ENCODE results near the gene ZC3H7A. TPM values are rescaled to one million over a fixed set of nuclear protein-coding genes. Genes with fewer than 3 reads are reported as not detected.

The ZC3H7A gene
- total and polyA plus RNA-seq, 2 of the 4 experiments (the other 2 are of a cell fraction), result 22.2 to 53.9 TPM

- Histone ChIP-seq H3K18ac (ENCODE audit: low read depth, low read length) (no peak overlapping the region), H4K5ac (ENCODE audit: low read depth, low read length) (no peak overlapping the region), H4K20me1 (ENCODE audit: insufficient read depth, low read length) (peaks cover 52% of the 10 kb centered on the region), H4K91ac (ENCODE audit: insufficient read depth, low read depth, low read length) (no peak overlapping the region), H3K4me3 (ENCODE audit: insufficient read depth, low read depth, low read length) (no peak overlapping the region), H4K8ac (ENCODE audit: low read depth in 2 of 2, low read length in 2 of 2) (no peak overlapping the region), H3K23ac (ENCODE audit: low read depth, low read length) (no peak overlapping the region), H2AK5ac (ENCODE audit: low read depth, low read length) (no peak overlapping the region), H3K9ac (ENCODE audit: low read depth, low read length) (no peak overlapping the region), H2AK9ac (replicated peaks; ENCODE audit: low read depth, low read length, poor library complexity) (no peak overlapping the region), H3K4me1 (ENCODE audit: control insufficient read depth, insufficient read depth, low read length) (peaks cover 11% of the 10 kb centered on the region), H3K27me3 (ENCODE audit: control insufficient read depth, insufficient read depth, low read length) (no peaks in the 10 kb centered on the region), H2BK15ac (ENCODE audit: low read depth, low read length) (no peak overlapping the region), H3K79me1 (ENCODE audit: low read depth in 1 of 2, low read length in 2 of 2) (peaks cover 20 to 71% of the 10 kb centered on the region in 2 experiments), H2BK20ac (ENCODE audit: low read depth, low read length) (no peak overlapping the region), H3K4me2 (ENCODE audit: low read depth, low read length) (no peak overlapping the region), H3K4ac (ENCODE audit: low read depth, low read length) (no peak overlapping the region), H3K9me3 (ENCODE audit: control insufficient read depth, insufficient read depth, low read length) (no peaks in the 10 kb centered on the region), H2AFZ (replicated peaks; ENCODE audit: low read length, poor library complexity) (no peak overlapping the region), H2BK120ac (ENCODE audit: low read depth, low read length) (no peak overlapping the region), H2BK5ac (ENCODE audit: low read depth, low read length, poor library complexity, severe bottlenecking) (no peak overlapping the region), H3K36me3 (ENCODE audit: control insufficient read depth, insufficient read depth, low read length) (peaks cover 20% of the 10 kb centered on the region), H3K9me1 (ENCODE audit: insufficient read depth, low read length) (0 out of 2 replicates have a peak, but pooled peaks cover 4% of the 10 kb centered on the region), H3K27ac (ENCODE audit: insufficient read depth, low read length) (no peak overlapping the region), H3K14ac (replicated peaks; ENCODE audit: low read depth, low read length) (no peak overlapping the region), H3K56ac (ENCODE audit: extremely low read depth, insufficient read depth, low read length) (no peak overlapping the region)
- POLR2A ChIA-PET (ENCODE audit: unreplicated experiment), result no interaction called here
- DNase-seq (peak; percentile 33), ATAC-seq (ENCODE audit: low read depth) (no peak)
- CTCF ChIA-PET, result no interaction called here
- intact Hi-C loops (cut with micrococcal nuclease) (no loop called here), dilution Hi-C loops (cut with HindIII; ENCODE audit: low sequenced_read_pairs, unreplicated experiment) (no loop called here), in situ Hi-C loops (cut with MboI; ENCODE audit: low sequenced_read_pairs) (no loop called here)
- no peak for TF ChIP-seq SMC3 (IDR thresholded peaks at IDR 0.05; ENCODE audit: low read depth, low read length)
- no peak for TF ChIP-seq POLR2A (IDR thresholded peaks at IDR 0.05; ENCODE audit: low read depth, low read length)
- TF ChIP-seq FOS (IDR thresholded peaks at IDR 0.05; ENCODE audit: low read depth, low read length), result no peak
- no peak for TF ChIP-seq USF2 (IDR thresholded peaks at IDR 0.05; ENCODE audit: low read depth, low read length)
- no peak for TF ChIP-seq NFE2L2 (IDR thresholded peaks at IDR 0.05; ENCODE audit: low read depth, low read length)
- TF ChIP-seq BHLHE40 (IDR thresholded peaks at IDR 0.05; ENCODE audit: low read depth, low read length), result no peak
- no peak for TF ChIP-seq MXI1 (IDR thresholded peaks at IDR 0.05; ENCODE audit: borderline replicate concordance, low read depth, low read length)
- no peak for TF ChIP-seq RFX5 (IDR thresholded peaks at IDR 0.05; ENCODE audit: low read depth, low read length)
- TF ChIP-seq CTCF (conservative IDR thresholded peaks at IDR 0.05; ENCODE audit: low read depth, low read length), result no peak
- no peak for TF ChIP-seq MAZ (IDR thresholded peaks at IDR 0.05; ENCODE audit: borderline replicate concordance, low read depth, low read length)
- no CpG with 5 or more reads among the region's 8 CpGs for WGBS, 2 experiments (ENCODE audit: extremely low coverage in 2 of 2, insufficient read length in 1 of 2)
- BruUV-seq (replicated peaks), result no TSS peak
Measured at GRCh38 chr16:11737713-11738112, 59.3 kb downstream of the ZC3H7A start.

All from IMR-90 (cell line).